Fibroblast of skin of abdomen (primary cell): ENCODE data around the gene AJAP1.

ENCODE experiments used
- DNase-seq: peaks from one replicate; pipeline ENCODE4 v3.0.0-alpha.2; 2013

AJAP1 gene

GRCh38 chr1:4658643-4659628 is 4.5 kb downstream of the AJAP1 start:
- no peak for DNase-seq

GRCh38 chr1:4660917-4661594 is 6.6 kb downstream of the AJAP1 start:
- no peak for DNase-seq

GRCh38 chr1:4661595-4661917 is 7.1 kb downstream of the AJAP1 start:
- no peak for DNase-seq

- no peak for DNase-seq
Measured at GRCh38 chr1:4662168-4662567, 7.8 kb downstream of the AJAP1 start.

- no peak for DNase-seq
Measured at GRCh38 chr1:4662723-4663122, 8.3 kb downstream of the AJAP1 start.

GRCh38 chr1:4664095-4664494 is 9.7 kb downstream of the AJAP1 start:
- DNase-seq = no peak

- no peak for DNase-seq
Measured at GRCh38 chr1:4664606-4665005, 10.2 kb downstream of the AJAP1 start.

- DNase-seq = no peak
Measured at GRCh38 chr1:4665456-4665855, 11.0 kb downstream of the AJAP1 start.

GRCh38 chr1:4666683-4667082 is 12.3 kb downstream of the AJAP1 start:
- peak; percentile 41 for DNase-seq

- DNase-seq = peak; percentile 75
Measured at GRCh38 chr1:4668743-4669700, 14.6 kb downstream of the AJAP1 start.

- no peak for DNase-seq
Measured at GRCh38 chr1:4670265-4670664, 15.9 kb downstream of the AJAP1 start.

- no peak for DNase-seq
Measured at GRCh38 chr1:4671828-4672227, 17.4 kb downstream of the AJAP1 start.

GRCh38 chr1:4673494-4673893 is 19.1 kb downstream of the AJAP1 start:
- no peak for DNase-seq

GRCh38 chr1:4674117-4674516 is 19.7 kb downstream of the AJAP1 start:
- DNase-seq = no peak

- no peak for DNase-seq
Measured at GRCh38 chr1:4674676-4675075, 20.3 kb downstream of the AJAP1 start.

GRCh38 chr1:4675454-4676186 is 21.2 kb downstream of the AJAP1 start:
- DNase-seq = no peak

- DNase-seq = no peak
Measured at GRCh38 chr1:4676253-4676652, 21.8 kb downstream of the AJAP1 start.

GRCh38 chr1:4677608-4678007 is 23.2 kb downstream of the AJAP1 start:
- no peak for DNase-seq

GRCh38 chr1:4678066-4678717 is 23.8 kb downstream of the AJAP1 start:
- DNase-seq = no peak

GRCh38 chr1:4681026-4681425 is 26.6 kb downstream of the AJAP1 start:
- DNase-seq = no peak

- no peak for DNase-seq
Measured at GRCh38 chr1:4682607-4683220, 28.3 kb downstream of the AJAP1 start.
